Activated CD4-positive, CD25-positive, alpha-beta regulatory T cell treated with anti-CD3 and anti-CD28 coated beads, Interleukin-2, amount 50 U/mL, for 16 hours (primary cell): Measurements from ENCODE around the gene WNK2.
"Not testable (repeated sequence)": the region's sequence is repeated elsewhere in the genome, so short reads cannot be mapped to it uniquely, and the experiment has no call there.

ENCODE experiments used
- DNase-seq: peaks from one replicate; pipeline ENCODE4 v3.0.0-alpha.2; 2020; ENCODE audit warnings: low read depth, low spot score

Gene WNK2

DNA sequence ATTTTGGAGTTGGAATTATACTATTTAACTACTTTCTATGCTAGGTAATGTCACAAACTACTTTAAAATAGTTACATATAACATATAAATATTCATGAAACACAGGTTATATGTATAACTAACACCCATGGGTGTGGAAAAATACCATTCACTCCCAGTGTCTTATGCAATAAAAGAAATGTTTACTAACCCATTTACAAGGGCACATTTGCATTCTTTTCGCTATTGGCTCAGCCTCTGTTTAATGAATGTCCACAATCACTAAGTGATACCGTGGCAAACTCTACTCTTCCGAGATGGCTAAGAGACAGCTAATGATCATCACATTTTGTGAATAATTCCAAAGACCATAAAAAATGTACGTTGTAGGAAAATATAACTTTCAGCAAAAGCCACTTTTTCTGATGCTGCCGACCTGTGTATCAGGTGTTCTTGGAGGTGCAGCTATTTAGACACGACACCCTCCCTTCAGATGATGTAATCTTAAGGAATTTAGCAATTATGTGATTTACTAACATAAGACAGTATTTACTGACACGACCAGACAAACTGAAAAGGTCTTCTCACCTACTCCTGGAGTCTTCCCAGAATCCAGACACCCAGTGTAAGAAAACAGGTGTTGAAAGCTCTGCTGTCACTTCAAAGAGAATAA, 145.8 kb downstream of the WNK2 start:
- DNase-seq, result no peak

DNA sequence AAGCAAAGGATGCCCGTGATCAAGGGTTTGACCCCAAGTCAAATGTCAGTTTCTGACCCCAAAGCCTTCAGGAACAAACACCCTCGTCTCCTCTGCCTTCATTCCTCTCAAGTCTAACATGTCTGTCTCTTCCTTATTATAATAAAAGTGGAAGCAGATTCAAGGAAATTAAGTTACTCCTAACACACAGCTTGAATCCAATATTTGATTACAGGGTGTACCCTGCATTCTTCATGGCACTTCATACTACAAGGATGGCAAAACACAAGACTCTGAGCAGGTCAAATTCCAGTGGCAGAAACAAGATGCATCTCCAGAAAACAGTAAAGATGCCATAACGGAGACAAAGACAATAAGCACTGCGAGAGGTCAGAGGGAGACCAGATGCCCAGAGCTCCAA, 148.4 kb downstream of the WNK2 start:
- DNase-seq, result no peak

DNA sequence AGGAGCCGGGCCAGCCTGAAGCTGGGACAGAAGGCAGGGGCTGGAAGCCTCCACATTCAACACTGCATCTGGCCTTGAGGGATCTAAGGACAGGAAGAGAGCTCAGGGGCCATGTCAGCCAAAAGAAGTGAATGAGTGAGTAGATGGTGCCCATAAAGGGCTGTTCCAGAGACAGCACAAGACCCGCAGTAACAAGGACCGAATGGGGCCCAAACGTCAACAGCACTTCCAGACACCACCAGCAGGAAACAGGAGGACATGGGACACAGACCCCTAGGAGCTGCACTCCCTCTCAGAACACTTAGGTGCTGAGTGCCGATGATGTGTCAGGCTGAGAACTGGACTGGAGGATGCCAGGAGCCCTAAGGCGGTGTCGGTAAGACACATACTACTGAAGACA, 152.8 kb downstream of the WNK2 start:
- DNase-seq, result no peak

DNA sequence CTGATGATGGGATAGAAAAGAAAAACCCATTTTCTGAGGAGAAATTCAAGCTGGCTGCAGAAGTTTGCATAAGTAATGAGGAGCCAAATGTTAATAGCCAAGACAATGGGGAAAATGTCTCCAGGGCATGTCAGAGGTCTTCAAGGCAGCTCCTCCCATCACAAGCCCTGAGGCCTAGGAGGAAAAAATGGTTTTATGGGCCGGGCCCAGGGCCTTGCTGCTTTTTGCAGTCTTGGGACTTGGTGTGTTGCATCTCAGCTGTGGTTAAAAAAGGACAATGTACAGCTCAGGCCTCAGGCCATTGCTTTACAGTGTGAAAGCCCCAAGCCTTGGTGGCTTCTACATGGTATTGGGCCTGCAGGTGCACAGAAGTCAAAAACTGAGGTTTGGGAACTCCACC, 154.3 kb downstream of the WNK2 start:
- not testable (repeated sequence) for DNase-seq

DNA sequence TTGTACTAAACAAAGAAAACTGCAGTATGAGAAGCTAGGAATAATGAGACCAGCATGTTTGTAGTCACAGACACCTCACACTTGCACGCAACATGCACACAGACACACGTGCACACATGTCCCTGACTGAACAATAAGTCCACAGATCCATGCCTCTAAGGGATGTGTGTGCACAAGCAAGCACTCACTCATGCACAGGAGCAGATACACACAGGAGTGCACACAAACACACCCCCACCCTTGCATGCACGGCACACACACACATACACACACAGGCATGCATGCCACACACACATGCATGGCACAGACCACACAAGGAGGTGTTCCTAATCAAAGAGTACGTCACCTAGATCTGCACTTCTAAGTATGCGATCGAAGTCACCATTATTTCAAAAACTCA, 156.2 kb downstream of the WNK2 start:
- no peak for DNase-seq

DNA sequence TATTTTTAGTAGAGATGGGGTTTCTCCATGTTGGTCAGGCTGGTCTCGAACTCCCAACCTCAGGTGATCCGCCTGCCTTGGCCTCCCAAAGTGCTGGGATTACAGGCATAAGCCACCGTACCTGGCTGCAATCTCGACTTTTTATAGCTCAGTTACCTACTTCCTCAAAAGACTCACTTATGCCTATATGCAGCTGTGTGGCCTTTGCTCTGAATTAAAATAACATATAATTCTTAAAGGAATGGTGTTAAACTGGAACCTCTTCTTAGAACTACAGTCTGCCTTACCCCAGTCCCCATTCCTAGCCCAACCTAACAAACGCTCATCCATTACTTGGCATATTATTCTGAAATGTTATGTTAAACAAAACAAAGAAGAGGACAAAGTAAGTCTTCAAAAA, 157.9 kb downstream of the WNK2 start:
- not testable (repeated sequence) for DNase-seq

DNA sequence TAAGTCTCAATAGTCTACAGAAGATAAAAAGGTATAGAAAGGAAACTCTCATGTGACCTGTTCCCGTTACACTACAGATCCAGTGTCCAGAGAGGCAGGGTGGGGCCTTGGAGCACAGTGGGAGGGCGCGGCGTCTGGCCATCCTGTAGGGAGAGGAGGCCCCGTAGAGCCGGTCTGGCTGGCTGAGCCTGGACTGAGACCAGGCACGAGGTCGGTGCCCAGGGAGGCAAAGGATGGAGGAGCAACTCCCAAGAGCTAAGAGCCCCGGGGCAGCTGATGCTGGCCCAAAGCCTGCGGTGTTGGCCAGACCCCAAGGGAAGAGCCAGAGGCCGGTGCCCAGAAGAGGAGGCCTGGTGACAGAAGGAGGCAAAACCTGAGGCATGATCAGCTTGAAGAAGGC, 158.5 kb downstream of the WNK2 start:
- not testable (repeated sequence) for DNase-seq

DNA sequence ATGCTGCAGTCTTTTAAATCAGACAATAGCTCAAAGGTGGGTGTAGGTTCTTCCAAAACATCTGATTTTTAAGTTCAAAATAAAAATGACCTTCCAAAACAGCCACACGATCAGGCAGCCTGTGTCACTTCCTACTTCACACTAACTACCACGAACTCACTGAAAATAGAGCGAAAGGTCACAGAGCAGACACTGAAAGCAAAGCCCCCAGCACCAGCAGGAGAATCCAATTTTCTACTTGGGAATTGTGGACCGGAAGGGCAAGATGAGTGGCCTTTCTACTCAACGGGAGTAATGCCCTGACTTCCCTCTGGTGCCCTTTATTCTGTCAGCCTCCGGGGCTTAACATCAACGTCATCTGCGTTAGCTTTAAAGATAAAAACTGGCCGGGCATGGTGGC, 159.7 kb downstream of the WNK2 start:
- DNase-seq, result no peak

DNA sequence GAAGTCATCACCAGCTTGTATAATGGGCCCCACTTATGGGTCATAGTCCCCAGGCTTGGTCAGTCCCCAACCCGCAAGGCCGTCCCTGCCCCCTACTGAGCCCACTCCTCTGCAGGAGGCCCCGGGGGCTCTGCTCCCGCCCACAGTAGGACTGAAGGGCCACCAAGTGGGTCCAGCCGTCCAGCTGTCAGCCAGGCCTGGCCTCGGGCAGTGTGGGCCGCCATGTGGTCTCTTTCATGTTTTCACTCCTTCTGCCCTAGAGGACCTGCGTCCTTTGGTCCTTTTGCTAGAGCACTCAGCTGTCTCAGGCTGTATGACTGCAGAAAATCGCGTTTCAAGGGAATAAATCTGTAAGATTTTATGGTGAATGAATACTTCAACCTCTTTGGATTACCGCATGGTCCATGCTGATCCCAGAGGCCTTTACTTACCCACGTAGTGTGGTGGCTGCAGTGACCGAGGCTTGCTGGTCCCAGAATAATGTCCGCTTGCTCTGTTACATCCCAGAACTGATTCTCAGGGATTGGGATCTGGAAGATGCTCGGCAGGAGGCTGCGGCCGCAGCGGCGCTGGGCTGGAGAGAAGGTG, 161.8 kb downstream of the WNK2 start:
- no peak for DNase-seq

DNA sequence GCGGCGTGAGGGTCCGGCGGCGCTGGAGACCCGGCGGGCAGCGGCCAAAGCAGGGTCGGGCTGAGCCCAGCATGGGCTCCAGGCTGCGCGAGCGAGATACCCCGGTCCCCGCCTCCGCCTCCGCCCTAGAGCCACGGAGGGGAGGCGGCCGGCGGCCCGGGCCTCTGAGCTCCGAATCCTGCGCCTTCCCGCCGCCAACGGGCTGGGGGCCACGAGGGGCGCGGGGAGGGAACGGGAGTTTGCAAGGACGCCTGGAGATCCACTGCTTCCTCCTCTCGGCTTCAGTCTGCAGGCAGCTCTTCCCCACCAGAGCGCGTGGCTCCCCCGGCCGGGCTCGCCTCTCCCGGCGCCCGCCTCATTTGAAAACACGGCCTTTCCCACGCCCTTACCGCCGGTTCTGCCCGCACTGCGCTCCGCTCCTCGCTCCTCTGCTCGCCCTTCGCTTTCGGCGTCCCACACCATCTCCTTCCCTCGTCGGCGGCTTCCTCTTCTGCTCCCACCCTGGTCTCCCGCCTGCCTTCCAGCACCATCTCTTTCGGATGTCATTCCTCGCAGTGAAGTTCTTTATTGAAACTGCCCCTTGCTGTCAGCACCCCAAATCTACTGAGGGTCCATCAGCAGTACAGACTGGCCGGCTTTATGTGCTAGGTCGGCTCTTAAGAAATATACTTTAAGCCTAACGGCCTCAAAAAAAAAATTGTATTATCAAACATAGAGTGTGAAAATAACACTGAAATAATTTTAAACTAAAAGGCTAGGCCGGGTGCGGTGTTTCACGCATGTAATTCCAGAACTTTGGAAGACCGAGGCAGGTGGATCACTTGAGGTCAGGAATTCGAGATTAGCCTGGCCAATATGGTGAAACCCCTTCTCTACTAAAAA, 162.5 kb downstream of the WNK2 start:
- no peak for DNase-seq

DNA sequence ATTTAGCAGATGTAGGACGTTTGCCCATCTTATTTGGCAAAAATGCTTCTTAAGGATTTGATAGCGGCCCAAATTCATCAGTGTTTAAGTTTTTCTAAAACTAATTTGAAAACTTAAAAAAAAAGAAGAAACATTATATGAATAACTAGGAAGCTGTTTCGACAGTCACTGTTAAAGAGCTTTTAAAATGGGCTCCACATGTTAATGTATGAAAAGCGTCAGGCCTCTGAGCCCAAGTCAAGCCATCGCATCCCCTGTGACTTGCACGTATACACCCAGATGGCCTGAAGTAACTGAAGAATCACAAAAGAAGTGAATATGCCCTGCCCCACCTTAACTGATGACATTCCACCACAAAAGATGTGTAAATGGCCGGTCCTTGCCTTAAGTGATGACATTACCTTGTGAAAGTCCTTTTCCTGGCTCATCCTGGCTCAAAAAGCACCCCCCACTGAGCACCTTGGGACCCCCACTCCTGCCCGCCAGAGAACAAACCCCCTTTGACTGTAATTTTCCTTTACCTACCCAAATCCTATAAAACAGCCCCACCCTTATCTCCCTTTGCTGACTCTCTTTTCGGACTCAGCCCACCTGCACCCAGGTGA, 163.5 kb downstream of the WNK2 start:
- DNase-seq, result not testable (repeated sequence)

DNA sequence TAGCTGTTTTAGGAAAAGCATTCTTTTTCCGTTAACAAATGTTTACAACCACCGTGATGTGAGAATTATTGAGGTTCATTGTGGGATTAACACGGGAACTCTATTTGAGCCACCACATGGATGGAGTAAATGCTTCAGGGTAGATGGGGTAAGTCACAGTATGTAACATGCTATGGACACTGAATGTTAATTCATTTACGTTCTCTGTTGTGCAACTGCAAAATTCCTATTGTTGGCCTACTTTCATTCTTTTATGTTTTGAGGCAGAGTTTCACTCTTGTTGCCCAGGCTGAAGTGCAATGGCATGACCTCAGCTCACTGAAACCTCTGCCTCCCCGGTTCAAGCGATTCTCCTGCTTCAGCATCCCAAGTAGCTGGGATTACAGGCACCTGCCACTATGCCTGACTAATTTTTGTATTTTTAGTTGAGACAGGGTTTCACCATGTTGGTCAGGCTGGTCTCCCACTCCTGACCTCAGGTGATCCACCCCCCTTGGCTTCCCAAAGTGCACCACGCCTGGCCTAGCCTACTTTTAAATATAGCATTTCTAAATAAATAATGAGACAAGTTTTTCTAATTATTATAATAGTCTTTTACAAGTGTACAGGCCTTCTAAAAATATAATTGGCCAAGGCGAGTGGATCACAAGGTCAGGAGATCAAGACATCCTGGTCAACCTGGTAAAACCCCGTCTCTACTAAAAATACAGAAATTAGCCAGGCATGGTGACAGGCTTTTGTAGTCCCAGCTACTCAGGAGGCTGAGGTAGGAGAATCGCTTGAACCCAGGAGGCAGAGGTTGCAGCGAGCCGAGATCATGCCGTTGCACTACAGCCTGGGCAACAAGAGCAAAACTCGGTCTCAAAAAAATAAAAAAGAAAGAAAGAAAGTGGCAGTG, 169.7 kb downstream of the WNK2 start:
- not testable (repeated sequence) for DNase-seq

DNA sequence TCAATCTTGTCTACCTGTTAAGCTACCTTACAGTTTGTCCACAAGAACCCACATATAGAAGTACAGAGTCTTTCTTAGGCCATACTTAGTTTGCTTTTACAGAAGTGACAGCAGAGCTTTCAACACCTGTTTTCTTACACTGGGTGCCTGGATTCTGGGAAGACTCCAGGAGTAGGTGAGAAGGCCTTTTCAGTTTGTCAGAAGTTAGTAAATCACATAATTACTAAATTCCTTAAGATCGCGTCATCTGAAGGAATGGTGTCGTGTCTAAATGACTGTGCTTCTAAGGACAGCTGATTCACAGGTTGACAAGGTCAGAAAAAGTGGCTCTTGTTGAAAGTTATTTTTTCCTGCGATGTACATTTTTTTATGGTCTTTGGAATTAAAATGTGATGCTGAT, 170.5 kb downstream of the WNK2 start:
- no peak for DNase-seq

DNA sequence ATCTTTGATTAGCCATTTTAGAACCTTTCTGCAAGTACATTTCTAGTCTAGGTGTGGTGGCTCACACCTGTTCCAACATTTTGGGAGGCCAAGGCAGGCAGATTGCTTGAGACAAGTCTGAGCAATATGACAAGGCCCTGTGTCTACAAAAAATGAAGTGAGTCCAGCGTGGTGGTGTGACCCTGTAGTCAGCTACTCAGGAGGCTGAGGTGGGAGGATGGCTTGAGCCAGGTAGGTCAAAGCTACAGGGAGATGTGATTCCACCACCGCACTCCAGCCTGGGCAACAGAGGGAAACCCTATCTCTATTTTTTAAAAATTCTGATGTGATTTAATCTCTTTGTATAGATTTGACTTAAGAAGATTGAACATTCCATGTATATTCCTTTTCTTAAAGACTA, 171.9 kb downstream of the WNK2 start:
- DNase-seq, result no peak

DNA sequence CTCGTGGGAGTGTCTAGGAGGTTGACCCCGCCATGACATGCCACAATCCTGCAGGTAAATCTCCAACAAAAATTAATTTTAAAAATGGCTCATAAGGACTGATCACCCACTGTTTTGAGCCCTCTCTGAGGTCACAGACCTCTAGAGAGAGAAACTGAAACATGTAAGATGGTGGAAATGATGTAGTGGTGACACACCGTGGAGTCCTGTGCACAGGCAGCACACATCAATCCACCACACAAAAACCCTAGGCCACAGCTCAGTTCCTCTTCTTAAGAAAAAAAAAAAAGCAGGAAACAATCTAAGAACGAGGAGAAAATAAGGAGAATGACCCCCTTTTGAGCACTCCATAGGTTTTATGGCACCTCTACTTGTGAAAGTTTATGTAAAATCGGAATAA, 173.7 kb downstream of the WNK2 start:
- no peak for DNase-seq

DNA sequence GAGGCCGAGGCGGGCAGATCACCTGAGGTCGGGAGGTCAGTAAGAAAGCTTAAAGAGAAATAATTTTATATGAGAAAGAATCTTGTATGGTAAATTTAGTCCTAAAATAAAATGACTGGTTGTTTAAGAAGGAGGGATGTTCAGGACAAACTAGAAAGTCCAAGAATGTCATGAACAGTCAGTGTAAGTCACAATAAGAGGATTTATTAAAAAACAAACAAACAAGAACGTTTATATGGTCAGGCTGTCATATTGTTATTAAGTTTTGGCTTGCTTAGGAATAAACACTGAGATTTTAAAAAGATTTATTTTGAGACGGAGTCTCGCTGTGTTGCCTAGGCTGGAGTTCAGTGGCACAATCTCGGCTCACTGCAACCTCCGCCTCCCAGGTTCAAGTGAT, 176.0 kb downstream of the WNK2 start:
- DNase-seq, result not testable (repeated sequence)

DNA sequence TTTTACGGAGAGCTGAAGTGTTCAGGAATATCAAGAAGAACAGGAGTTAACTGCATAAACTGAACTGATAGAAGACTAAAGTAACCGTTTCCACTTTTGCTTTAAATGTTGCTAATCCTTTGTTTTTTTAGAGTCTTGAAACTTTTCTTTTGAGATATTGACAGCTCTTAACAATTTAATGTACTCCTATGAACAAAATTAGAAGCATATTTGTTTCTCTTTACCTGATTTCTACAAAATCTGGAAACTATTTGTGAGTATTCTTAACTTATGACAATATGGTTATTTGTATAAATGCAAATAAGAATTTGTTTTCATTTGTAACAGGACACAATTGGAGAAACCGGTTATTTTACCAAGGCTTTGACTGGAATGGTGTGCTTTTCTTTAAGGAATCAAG, 178.1 kb downstream of the WNK2 start:
- DNase-seq, result no peak

DNA sequence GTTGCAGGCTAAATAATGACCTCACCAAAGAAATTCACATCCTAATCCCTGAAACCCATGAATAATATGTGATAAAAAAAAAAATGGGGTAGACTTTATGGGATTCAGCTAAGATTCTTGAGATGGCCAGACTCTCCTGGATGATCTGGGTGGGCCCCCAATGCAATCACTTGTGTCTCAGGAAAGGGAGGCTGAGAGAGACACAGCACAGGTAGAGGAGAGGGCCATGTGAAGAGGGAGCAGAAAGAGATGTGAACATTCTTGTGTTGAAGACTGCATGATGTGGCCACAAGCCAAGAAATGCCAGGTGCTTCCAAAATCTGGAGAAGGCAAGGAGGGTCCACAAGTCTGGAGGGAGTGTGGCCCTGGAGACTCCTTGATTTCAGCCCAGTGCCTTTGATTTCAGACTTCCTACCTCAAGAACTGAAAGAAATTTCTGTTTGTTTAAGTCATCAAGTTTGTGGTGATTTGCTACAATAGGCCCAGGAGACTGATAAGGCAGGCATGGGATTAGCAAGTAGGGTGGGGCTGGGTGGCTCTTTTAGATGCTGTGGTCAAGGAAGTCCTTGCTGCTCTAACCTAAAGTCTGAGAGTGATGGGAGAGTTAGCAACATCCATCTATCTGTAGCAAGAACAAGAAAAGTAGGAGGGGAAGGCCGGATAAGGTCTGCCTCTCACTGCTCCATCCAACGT, 180.9 kb downstream of the WNK2 start:
- DNase-seq, result no peak

DNA sequence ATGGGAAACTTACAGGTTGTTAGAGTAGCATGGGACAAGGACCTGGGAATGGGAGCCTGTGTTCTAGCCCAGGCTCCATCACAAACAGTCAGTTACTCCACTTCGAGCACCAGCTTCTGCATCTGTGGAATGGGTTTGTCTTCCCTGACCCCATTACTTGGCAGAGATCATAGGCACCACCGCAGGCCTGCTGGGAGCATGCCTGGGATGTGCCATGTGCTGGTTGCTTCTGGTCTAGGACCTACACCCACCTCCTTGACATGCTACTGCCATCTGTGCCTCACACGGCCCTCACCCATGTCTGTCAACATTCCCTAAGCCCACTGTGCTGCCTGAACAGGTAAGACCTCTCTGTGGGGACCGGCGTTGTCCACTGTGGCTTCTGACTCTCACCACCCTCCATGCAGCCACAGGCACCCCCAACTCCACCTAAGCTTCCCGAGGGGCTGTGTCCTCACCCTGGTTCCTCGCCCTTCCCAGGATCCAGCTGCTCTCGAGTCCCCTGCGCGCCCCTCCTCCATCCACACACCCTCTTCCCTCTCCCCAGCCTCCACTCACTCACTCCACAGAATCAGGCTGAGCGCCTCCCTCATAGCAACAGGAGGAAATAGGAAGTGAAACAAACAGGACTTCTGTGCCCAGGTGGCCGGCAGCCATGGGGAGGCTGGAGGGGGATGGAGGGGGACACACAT, 181.6 kb downstream of the WNK2 start:
- no peak for DNase-seq

DNA sequence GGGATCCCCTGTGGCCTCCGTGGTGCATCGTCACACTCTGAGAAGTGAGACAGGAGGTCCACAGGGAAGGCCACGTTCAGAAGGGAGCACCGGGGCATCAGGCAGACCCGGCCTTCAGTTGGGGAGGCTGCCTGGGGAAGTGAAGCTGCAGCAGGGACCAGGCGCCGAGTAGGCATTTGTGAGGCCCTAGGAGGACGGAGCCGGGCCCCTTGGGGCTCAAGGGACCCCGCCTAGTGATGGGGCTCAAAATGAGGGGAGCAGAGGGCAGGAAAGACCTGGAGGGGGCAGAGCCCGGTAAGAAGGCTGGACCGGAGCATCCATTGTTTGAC, 182.1 kb downstream of the WNK2 start:
- no peak for DNase-seq
